Activated T-cell treated with anti-CD3 and anti-CD28 coated beads, Interleukin-2, amount 50 U/mL, for 4 hours (primary cell): ENCODE measurements around the gene MRM1. TPM values are rescaled to one million over a fixed set of nuclear protein-coding genes. Genes with fewer than 3 reads are reported as not detected.

Source experiments
- ATAC-seq, 2 donors: fragments of 200-7000 bp; cut with Tn5 transposase; one replicate each; pipeline ENCODE4 v1.10.0; 2021
- DNase-seq: peaks from one replicate; pipeline ENCODE4 v3.0.0-alpha.2; 2020
- H3K27me3 Mint-ChIP-seq: one replicate; pipeline ENCODE4 v1.8.0; 2021; ENCODE audit warnings: low read depth, mixed read lengths
- H3K36me3 Mint-ChIP-seq: one replicate; pipeline ENCODE4 v1.8.0; 2022; ENCODE audit warnings: mixed read lengths; ENCODE audit not compliant: insufficient read depth
- H3K4me1 Mint-ChIP-seq: one replicate; pipeline ENCODE4 v1.8.0; 2021; ENCODE audit warnings: low read depth, mixed read lengths
- H3K4me3 Mint-ChIP-seq: one replicate; pipeline ENCODE4 v1.8.0; 2021; ENCODE audit warnings: mild to moderate bottlenecking, moderate library complexity, mixed read lengths
- H3K9me3 Mint-ChIP-seq: one replicate; pipeline ENCODE4 v1.8.0; 2021; ENCODE audit warnings: mixed read lengths
- total RNA-seq, 3 donors: library from RNA; stranded (reverse); gene quantifications; one replicate each; pipeline ENCODE4 v1.2.1, GENCODE V29; 2021

Gene MRM1
- total RNA-seq, 3 donors from 2014 or later: 17.2 to 23.8 (median 22.4) TPM

DNA sequence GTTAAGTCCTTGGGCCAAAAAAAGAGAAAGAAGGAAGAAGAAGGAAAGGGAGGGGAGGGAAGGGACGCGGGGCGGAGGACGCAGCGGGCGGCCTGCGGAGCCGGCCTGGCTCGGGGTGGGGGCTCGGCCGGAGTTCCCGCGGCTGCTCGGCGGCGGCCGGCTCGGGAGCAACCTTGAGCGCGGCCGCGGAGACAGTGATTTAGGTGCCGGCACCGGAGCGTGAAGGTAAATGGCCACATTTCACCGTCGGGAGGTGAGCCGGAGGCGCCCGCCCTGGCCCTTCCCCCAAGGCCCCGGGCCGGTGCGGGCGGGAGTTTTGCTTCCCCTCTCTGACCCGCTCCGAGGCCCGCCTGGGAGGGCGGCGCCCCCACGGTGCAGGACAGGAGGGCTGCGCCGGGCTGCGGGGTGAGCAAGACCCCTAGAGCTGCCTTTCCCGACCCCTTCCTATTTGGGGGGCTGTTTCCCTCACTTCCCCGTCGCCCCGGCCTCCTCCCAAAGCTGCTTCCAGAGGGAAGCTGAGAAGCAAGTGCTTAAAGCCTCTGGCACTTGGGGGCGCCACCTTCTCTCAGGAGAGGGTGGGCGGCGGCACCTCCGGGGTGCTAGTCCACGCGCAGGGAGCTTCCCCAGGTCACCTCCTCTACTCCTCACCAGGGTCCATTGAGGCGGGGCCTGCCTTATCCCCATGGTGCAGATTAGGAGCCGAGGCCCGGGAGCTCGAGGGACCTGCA is 56.5 kb downstream of the MRM1 start:
- H3K36me3 Mint-ChIP-seq: no peaks in the 10 kb centered on the region

More for the DNA sequence above, 56.5 kb downstream of the MRM1 start:
- Mint-ChIP-seq H3K4me1 (peaks cover 8% of the 10 kb centered on the region), H3K9me3 (no peaks in the 10 kb centered on the region), H3K27me3 (peaks cover 56% of the 10 kb centered on the region), H3K4me3 (peak overlapping the region; percentile 60)
- DNase-seq: no peak
- ATAC-seq: peak; percentile 43 to 48

Other genes with a start within 250 kb of the MRM1 start
- not detected for gene TBC1D3H, start 213.1 kb upstream of the MRM1 start, total RNA-seq
- gene ZNHIT3, start 114.9 kb upstream of the MRM1 start, total RNA-seq: 10 to 100 TPM; 46.7 to 59.0 (median 50.8) TPM
- 100 to 1,000 TPM; 138 to 153 (median 151) TPM for gene MYO19, start 66.7 kb upstream of the MRM1 start, total RNA-seq
- 10 to 100 TPM; 34.7 to 45.9 (median 38.0) TPM for gene PIGW, start 66.6 kb upstream of the MRM1 start, total RNA-seq
- gene GGNBP2, start 56.7 kb upstream of the MRM1 start, total RNA-seq: 10 to 100 TPM; 49.7 to 59.0 (median 51.5) TPM
- 10 to 100 TPM; 11.6 to 13.0 (median 12.0) TPM for gene DHRS11, start 9.7 kb upstream of the MRM1 start, total RNA-seq